Thyroid gland (tissue), 4 donors: Measurements from ENCODE around the gene STEAP4. TPM values are rescaled to one million over a fixed set of nuclear protein-coding genes. Genes with fewer than 3 reads are reported as not detected.
"Not testable (repeated sequence)": the region's sequence is repeated elsewhere in the genome, so short reads cannot be mapped to it uniquely, and the experiment has no call there.

Experiments used
- DNase-seq, 2 donors: peaks; one replicate each; pipeline ENCODE4 v3.0.0-alpha.2; 2019
- H3K27ac ChIP-seq, 3 donors: fragments of 200-600 bp; sonication (generic); 1 replicate in 2 of 3; 2 replicates in 1 of 3; pipeline ENCODE4 v1.5.1; 2016 to 2019; ENCODE audit warnings: mild to moderate bottlenecking in 1 of 3, moderate library complexity in 1 of 3
- H3K27me3 ChIP-seq: fragments of 200-600 bp; sonication (generic); one replicate; pipeline ENCODE4 v1.5.1; 2019
- H3K36me3 ChIP-seq, 2 donors: fragments of 200-600 bp; sonication (generic); one replicate each; pipeline ENCODE4 v1.5.1; 2016 to 2019
- H3K4me1 ChIP-seq, 2 donors: fragments of 200-600 bp; sonication (generic); one replicate each; pipeline ENCODE4 v1.5.1; 2017 to 2019
- H3K4me3 ChIP-seq, 3 donors: fragments of 200-600 bp; sonication (generic); replicated peaks in 1 of 3; 1 replicate in 2 of 3; 2 replicates in 1 of 3; pipeline ENCODE4 v1.5.1; 2016; ENCODE audit warnings: mild to moderate bottlenecking in 1 of 3
- H3K9me3 ChIP-seq: fragments of 200-600 bp; sonication (generic); one replicate; pipeline ENCODE4 v1.5.1; 2017
- CTCF ChIP-seq, 6 experiments: fragments of 200-600 bp in 3 of 6; fragments of 450-650 bp in 3 of 6; sonication (generic) in 3 of 6; IDR thresholded peaks; one replicate each; pipeline ENCODE4 v1.5.1; 2016 to 2019; ENCODE audit warnings: antibody characterized with exemption in 6 of 6, mild to moderate bottlenecking in 2 of 6, inconsistent platforms in 1 of 6, moderate library complexity in 1 of 6
- POLR2A ChIP-seq, 2 donors: fragments of 450-650 bp; IDR thresholded peaks; one replicate each; pipeline ENCODE4 v1.6.1; 2017; ENCODE audit warnings: antibody characterized with exemption in 2 of 2, mild to moderate bottlenecking in 2 of 2, moderate library complexity in 1 of 2
- whole genome bisulfite sequencing, 2 donors: methylation state at CpG; one replicate each; pipeline ENCODE4 v1.1.5; 2017; 5-methylcytosine and 5-hydroxymethylcytosine counted together
- intact Hi-C: fragments of 100-400 bp; cut with DNase I; formaldehyde crosslinking; loops from one replicate; pipeline ENCODE4 v1.15.1; 2023
- total RNA-seq, 4 donors: library from RNA; depleted of rRNA; stranded (reverse); fragments of >200 nt; gene quantifications; one replicate each; pipeline ENCODE4 v1.2.3, GENCODE V29; 2016

STEAP4 gene
- total RNA-seq, 4 donors from 2014 or later, result 34.3 to 162 (median 61.8) TPM

DNA sequence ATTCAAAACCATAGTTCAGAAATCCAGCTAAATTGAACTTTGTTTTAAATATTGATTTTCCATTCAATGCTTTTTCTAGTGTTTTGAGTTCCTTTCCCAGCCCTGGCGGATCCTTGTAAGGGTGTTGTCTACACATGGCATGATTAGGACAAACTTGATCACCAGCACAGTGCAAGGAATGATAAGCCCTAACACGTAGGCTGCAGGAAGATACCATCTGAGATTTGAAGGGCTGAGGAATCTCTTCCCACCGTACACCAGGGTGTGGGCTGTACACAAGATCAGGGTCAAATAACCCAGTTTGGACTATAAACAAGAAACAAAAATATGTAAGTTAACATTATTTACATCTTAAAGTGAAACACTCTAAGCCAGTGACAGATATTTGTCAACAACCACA is 27.4 kb downstream of the STEAP4 start:
- H3K4me1 ChIP-seq, result peaks cover 10 to 15% of the 10 kb centered on the region in 2 donors
- DNase-seq, result no peak
- 89 to 93% methylated on average over 3 of the region's 3 CpGs for WGBS, 2 donors
- H3K9me3 ChIP-seq, result no peaks in the 10 kb centered on the region
- intact Hi-C loops, result no loop called here
- TF ChIP-seq CTCF (IDR thresholded peaks at IDR 0.05) (no peak), POLR2A (IDR thresholded peaks at IDR 0.05) (no peak)
- no peak overlapping the region for H3K4me3 ChIP-seq
- H3K36me3 ChIP-seq, result no peaks in the 10 kb centered on the region
- H3K27ac ChIP-seq, result no peak overlapping the region
- H3K27me3 ChIP-seq, result no peaks in the 10 kb centered on the region

GRCh38 chr7:88278881-88279280 is 27.8 kb downstream of the STEAP4 start:
- intact Hi-C loops, result no loop called here
- Histone ChIP-seq H3K27ac (no peak overlapping the region), H3K27me3 (no peaks in the 10 kb centered on the region), H3K4me3 (no peak overlapping the region), H3K9me3 (no peaks in the 10 kb centered on the region), H3K36me3 (no peaks in the 10 kb centered on the region), H3K4me1 (peaks cover 10 to 15% of the 10 kb centered on the region in 2 donors)
- no peak for DNase-seq
- 94 to 97% methylated on average over 1 of the region's 1 CpG for WGBS, 2 donors
- TF ChIP-seq CTCF (IDR thresholded peaks at IDR 0.05) (no peak), POLR2A (IDR thresholded peaks at IDR 0.05) (no peak)

GRCh38 chr7:88276605-88277153 is 30.0 kb downstream of the STEAP4 start:
- Histone ChIP-seq H3K9me3 (no peaks in the 10 kb centered on the region), H3K4me1 (peaks cover 10 to 14% of the 10 kb centered on the region in 2 donors), H3K4me3 (no peak overlapping the region), H3K27me3 (no peaks in the 10 kb centered on the region), H3K36me3 (no peaks in the 10 kb centered on the region), H3K27ac (no peak overlapping the region)
- TF ChIP-seq CTCF (IDR thresholded peaks at IDR 0.05) (no peak), POLR2A (IDR thresholded peaks at IDR 0.05) (no peak)
- intact Hi-C loops, result no loop called here
- DNase-seq, result no peak
- WGBS, 2 donors, result 89 to 90% methylated on average over 3 of the region's 3 CpGs

DNA sequence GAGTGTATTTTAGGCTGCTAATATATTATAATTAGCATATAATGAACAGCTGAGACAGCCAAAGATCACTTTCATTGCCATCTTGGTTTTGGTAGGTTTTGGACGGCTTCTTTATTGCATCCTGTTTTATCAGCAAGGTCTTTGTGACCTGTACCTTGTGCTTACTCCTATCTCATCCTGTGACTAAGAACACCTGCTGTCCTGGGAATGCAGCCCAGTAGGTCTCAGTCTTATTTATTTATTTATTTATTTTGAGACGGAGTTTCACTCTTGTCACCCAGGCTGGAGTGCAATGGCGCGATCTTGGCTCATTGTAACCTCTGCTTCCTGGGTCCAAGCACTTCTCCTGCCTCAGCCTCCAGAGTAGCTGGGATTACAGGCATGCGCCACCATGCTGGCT is 31.8 kb downstream of the STEAP4 start:
- H3K27ac ChIP-seq, H3K36me3 ChIP-seq, H3K27me3 ChIP-seq, H3K9me3 ChIP-seq, DNase-seq, H3K4me3 ChIP-seq, H3K4me1 ChIP-seq, intact Hi-C loops: not testable (repeated sequence)
- 86 to 88% methylated on average over 5 of the region's 5 CpGs for WGBS, 2 donors

- no peak for TF ChIP-seq POLR2A (IDR thresholded peaks at IDR 0.05)
- TF ChIP-seq CTCF (IDR thresholded peaks at IDR 0.05), result no peak
- DNase-seq, result no peak
- Histone ChIP-seq H3K4me1 (no peaks in the 10 kb centered on the region), H3K36me3 (no peaks in the 10 kb centered on the region), H3K4me3 (no peak overlapping the region), H3K9me3 (no peaks in the 10 kb centered on the region), H3K27me3 (no peaks in the 10 kb centered on the region), H3K27ac (no peak overlapping the region)
- WGBS, 2 donors, result 88 to 90% methylated on average over 3 of the region's 3 CpGs
- intact Hi-C loops, result no loop called here
These were observed 37.1 kb downstream of the STEAP4 start for GRCh38 chr7:88269586-88269985.

- Histone ChIP-seq H3K36me3 (no peaks in the 10 kb centered on the region), H3K9me3 (no peaks in the 10 kb centered on the region), H3K27me3 (no peaks in the 10 kb centered on the region), H3K4me3 (no peak overlapping the region), H3K27ac (no peak overlapping the region), H3K4me1 (no peaks in the 10 kb centered on the region)
- TF ChIP-seq POLR2A (IDR thresholded peaks at IDR 0.05) (no peak), CTCF (IDR thresholded peaks at IDR 0.05) (no peak)
- intact Hi-C loops, result no loop called here
- no peak for DNase-seq
- 79 to 80% methylated on average over 2 of the region's 2 CpGs for WGBS, 2 donors
These were observed 37.8 kb downstream of the STEAP4 start for GRCh38 chr7:88268858-88269257.
